Subcutaneous adipose tissue (tissue), 4 donors: ENCODE data around the gene EFCAB12. TPM values are rescaled to one million over a fixed set of nuclear protein-coding genes. Genes with fewer than 3 reads are reported as not detected.

Experiments used
- total RNA-seq, 4 donors: library from RNA; depleted of rRNA; stranded (reverse); fragments of >200 nt; gene quantifications; one replicate each; pipeline ENCODE4 v1.1.0, GENCODE V29; 2016
- TF ChIP-seq, protein P1 (sequence below): fragments of 450-650 bp; IDR thresholded peaks from one replicate; pipeline ENCODE4 v1.5.1; 2016; ENCODE audit warnings: low read depth, mild to moderate bottlenecking, control low read depth, antibody characterized with exemption, moderate library complexity

The EFCAB12 gene
- total RNA-seq, 4 donors from 2014 or later, result 0.94 to 1.0 TPM; not detected in 2

DNA sequence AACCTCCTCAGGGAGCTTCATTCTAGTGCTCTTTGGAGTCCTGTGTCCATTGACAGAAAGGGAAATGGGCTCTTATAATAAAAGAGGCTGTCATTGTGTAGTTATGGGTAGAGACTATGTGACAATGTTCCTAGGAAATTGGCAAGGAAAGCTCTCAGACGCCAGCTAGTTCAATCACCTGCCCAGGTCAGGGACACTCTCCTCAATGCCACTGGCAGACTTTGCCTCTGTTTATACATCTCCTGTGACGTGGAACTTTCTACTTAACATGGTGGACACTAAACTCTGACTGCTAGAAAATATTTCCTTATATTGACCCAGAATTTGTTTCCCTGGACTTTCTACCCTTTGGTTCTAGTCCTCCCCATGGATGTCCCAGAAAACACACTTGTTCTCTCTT, 2.8 kb downstream of the EFCAB12 start:
- TF ChIP-seq, protein P1, sequence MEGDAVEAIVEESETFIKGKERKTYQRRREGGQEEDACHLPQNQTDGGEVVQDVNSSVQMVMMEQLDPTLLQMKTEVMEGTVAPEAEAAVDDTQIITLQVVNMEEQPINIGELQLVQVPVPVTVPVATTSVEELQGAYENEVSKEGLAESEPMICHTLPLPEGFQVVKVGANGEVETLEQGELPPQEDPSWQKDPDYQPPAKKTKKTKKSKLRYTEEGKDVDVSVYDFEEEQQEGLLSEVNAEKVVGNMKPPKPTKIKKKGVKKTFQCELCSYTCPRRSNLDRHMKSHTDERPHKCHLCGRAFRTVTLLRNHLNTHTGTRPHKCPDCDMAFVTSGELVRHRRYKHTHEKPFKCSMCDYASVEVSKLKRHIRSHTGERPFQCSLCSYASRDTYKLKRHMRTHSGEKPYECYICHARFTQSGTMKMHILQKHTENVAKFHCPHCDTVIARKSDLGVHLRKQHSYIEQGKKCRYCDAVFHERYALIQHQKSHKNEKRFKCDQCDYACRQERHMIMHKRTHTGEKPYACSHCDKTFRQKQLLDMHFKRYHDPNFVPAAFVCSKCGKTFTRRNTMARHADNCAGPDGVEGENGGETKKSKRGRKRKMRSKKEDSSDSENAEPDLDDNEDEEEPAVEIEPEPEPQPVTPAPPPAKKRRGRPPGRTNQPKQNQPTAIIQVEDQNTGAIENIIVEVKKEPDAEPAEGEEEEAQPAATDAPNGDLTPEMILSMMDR, result no peak

GRCh38 chr3:129425213-129425612, 3.2 kb downstream of the EFCAB12 start:
- TF ChIP-seq, protein P1, result no peak

DNA sequence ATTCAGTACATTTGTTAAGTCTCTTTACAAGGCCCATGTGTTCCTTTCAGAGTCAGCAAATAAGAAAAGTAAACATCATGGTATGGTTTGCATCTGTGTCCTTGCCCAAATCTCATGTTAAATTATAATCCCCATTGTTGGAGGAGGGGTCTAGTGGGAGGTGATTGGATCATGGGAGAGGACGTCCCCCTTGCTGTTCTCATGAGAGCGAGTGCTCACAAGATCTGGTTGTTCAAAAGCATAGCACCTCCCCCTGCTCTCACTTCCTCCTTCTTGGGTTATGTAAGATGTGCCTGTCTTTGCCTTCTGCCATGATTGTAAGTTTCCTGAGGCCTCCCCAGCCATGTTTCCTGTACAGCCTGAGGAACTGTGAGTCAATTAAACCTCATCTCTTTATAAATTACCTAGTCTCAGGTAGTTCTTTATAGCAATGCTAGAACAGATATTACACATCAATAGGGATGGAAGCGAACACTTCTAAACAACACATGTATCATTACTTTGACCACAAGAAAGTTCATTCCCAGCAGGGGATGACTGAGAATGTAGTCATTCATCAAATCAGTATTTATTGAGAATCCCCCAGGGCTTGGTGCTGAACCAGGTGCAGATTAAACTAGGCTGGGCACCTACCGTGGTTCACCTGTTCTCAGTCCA, 4.1 kb downstream of the EFCAB12 start:
- TF ChIP-seq, protein P1, result no peak

GRCh38 chr3:129422897-129423296, 5.5 kb downstream of the EFCAB12 start:
- TF ChIP-seq, protein P1, result no peak

GRCh38 chr3:129421988-129422745, 6.3 kb downstream of the EFCAB12 start:
- TF ChIP-seq, protein P1, result no peak

DNA sequence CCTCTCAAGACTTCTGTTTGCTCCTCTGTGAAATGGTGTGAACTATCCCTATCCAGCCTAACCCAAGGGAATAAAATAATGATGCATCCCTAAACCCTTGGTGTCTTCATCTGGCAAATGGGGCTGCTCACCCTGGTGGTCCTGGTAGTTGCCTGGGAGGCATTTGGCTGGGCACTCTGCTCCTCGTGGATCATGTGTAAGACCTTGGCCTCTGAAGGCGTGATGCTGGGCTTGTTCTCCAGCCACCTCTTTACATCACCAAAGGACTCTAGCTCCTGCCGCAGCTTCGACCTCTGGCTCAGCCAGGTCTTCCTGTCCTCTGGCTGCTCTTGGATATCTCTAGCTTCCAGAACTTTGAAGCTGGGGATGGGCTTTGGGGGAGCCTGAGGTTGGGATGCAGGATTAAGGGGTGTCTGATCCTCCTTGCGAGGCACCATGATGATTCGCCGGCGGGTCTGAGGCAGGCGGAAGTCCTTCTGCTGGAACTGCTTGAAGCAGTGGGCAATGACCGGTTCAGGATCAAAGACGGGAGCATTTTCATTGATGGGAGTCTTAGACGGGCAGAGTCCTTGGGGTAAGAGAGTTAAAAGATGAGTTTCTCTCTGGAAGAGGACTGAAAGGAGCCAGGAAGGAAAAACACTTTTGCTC, 7.1 kb downstream of the EFCAB12 start:
- TF ChIP-seq, protein P1, result no peak

- TF ChIP-seq, protein P1, result no peak
These were observed 9.0 kb downstream of the EFCAB12 start for GRCh38 chr3:129419476-129419875.
